Non-pigmented ciliary epithelial cell (primary cell): Measurements from ENCODE around the gene OBP2A.
"Not testable (repeated sequence)": the region's sequence is repeated elsewhere in the genome, so short reads cannot be mapped to it uniquely, and the experiment has no call there.

Experiments used
- DNase-seq: peaks from one replicate; pipeline ENCODE4 v3.0.0-alpha.2; 2010; ENCODE audit warnings: low read depth

Gene OBP2A

DNA sequence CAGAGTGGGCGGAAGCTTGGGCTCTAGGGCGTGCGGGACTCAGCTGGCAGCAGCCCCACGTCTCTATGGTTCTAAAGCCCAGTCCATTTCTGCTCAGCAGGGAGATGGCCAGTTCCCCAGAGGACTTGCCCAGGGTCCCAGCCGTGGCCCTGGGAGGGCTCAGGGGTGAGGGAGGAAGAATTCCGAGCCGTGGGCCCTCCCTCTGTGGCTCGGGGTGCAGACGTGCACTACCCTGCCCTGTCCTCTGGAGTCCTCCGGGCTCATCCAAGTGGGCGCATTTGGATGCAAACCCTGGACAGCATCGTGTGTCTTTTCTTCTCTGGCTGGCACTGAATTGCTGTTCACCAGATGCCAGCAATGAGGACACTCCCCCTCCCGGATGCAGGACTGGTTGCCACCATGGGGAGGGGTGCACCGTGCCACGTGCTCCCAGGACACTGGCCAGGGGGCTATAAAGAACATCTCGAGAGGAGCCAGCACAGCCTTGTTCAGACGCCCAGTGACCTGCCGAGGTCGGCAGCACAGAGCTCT is at the start of gene OBP2A:
Gene OBP2A (plus strand): TSS at position 481 of the 531 bp plus-strand sequence. CDS start 55 bp downstream, outside the sequence.
- DNase-seq, result not testable (repeated sequence)

DNA sequence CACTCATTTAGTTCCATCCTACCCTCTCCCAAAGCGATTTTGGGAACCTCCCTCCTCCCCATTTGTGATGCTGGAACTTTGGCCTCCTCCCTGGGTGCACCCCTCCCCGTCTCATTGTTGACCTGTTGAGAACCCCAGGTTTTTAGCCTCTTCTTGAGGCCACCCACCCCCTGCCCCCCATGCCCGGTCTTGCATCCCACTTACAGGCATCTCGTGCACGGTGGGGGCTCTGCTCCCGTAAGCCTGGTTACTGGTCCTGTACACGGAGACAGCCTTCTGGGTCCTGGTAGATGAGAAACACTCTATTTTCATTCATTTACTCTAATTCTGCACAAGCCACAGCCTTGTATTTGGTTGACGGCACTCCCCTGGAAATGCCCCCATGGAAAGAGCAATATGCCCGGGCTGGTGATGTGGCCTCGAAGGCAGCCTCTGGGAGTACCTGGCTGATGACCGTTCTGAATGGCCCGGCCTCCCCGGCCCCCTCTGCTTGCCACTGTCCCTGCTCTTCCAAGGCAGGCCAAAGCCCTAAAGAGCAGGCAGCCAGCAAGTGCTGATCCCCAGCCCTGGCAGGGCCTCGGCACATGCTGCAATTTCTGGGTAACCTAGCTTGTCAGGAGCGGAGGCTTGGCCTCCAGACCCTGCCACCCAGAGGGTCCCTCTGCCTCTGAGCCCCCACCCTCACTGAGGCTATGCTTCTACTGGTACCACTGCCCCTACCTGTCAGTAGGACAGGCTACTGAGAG is 47.4 kb upstream of the OBP2A start:
- DNase-seq, result no peak

GRCh38 chr9:135499326-135500070 is 46.4 kb upstream of the OBP2A start:
- peak; percentile 41 for DNase-seq

GRCh38 chr9:135500071-135500524 is 45.8 kb upstream of the OBP2A start:
- DNase-seq, result no peak

- DNase-seq, result peak; percentile 23
These were observed 45.2 kb upstream of the OBP2A start, which contains the start of gene MRPS2 for GRCh38 chr9:135500525-135501260. TSS of gene MRPS2 (plus strand) at chr9:135500682. CDS start at chr9:135500711, 29 bp downstream.

GRCh38 chr9:135501261-135502167 is 44.4 kb upstream of the OBP2A start:
- DNase-seq, result no peak

- no peak for DNase-seq
These were observed 43.6 kb upstream of the OBP2A start for GRCh38 chr9:135502168-135502872.

- no peak for DNase-seq
These were observed 43.0 kb upstream of the OBP2A start for GRCh38 chr9:135502873-135503321.

- no peak for DNase-seq
These were observed 42.3 kb upstream of the OBP2A start for GRCh38 chr9:135503371-135504261.

GRCh38 chr9:135504262-135505243 is 41.4 kb upstream of the OBP2A start:
- no peak for DNase-seq

- no peak for DNase-seq
These were observed 40.3 kb upstream of the OBP2A start for GRCh38 chr9:135505406-135506187.

GRCh38 chr9:135506327-135507103 is 39.4 kb upstream of the OBP2A start:
- DNase-seq, result no peak

GRCh38 chr9:135507104-135508035 is 38.6 kb upstream of the OBP2A start:
- DNase-seq, result no peak

- no peak for DNase-seq
These were observed 37.6 kb upstream of the OBP2A start for GRCh38 chr9:135508211-135508820.

GRCh38 chr9:135509458-135509857 is 36.5 kb upstream of the OBP2A start:
- no peak for DNase-seq
